Inferior parietal cortex (tissue), 1 donor: ENCODE data around the gene GTPBP2.

ENCODE experiments used
- DNase-seq: peaks from one replicate; pipeline ENCODE4 v3.0.0-alpha.2; 2016; ENCODE audit errors: extremely low spot score

GTPBP2 gene

DNA sequence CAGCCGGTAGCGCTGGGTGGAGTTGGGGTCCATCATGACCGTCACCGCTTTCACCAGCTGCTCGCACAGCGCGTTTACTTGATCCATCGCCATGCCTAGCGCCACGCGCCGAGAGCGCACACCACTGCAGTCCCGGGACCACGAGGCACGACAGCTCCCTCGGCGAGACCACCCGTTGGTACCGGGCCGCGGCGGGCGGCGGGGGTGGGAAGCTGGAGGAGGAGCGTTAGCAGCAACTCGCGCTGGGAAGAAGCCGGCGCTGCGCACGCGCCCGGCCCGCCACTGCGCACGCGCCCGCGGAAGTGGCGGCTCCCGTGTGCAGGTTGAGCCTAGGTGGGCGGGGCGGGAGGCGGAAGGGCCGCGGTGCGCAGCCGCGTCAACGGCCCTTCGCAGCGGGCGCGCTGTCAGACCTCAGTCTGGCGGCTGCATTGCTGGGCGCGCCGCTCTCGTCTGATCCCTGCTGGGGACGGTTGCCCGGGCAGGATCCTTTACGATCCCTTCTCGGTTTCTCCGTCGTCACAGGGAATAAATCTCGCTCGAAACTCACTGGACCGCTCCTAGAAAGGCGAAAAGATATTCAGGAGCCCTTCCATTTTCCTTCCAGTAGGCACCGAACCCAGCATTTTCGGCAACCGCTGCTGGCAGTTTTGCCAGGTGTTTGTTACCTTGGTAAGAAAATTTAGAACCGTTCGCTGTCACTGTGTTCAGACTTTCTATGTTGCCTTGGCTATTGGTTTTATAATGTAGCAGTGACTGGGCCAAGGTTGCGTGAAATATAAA, 53.1 kb downstream of the GTPBP2 start, which contains the start of the genes POLH and XPO5:
Gene POLH, plus strand, starts transcription at position 414 of the 780 bp plus-strand sequence. CDS start 6,135 bp downstream, outside the sequence.
Gene XPO5, minus strand, starts transcription at position 267 of the 780 bp plus-strand sequence. Its CDS starts 174 bp downstream, at position 93.
- DNase-seq = peak; percentile 91

DNA sequence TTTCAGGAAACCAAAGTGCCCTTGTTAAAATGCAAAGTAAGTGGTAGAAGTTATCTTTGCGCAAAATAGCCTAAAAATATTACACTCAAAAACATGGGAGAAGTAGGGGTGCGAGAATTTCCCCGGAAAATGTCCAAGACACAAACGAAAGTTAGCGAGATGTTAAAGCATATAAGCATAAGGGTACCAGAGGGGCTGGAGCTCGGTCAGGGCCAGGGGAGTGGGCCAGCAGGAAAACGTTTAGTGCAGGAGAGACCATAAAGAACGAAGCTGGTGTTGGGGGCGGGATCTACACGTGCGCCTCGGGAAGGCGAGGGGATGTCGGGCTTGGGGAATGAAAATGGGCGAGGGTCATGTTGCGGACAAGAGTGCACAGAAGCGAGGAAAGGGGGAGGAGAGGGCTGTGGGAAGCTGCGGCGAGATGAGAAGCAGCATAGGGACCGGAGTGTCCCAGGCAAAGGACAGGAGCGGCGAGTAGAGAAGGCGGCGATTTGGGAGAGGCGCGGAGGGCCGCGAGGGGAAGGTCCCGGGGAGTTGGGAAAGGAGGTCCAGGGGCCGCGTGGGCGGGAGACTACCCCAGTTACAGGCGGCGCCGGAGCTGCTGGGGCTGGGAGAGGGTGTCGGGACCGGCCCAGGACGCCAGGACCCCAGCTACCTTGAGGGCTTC, 53.8 kb downstream of the GTPBP2 start:
- no peak for DNase-seq

DNA sequence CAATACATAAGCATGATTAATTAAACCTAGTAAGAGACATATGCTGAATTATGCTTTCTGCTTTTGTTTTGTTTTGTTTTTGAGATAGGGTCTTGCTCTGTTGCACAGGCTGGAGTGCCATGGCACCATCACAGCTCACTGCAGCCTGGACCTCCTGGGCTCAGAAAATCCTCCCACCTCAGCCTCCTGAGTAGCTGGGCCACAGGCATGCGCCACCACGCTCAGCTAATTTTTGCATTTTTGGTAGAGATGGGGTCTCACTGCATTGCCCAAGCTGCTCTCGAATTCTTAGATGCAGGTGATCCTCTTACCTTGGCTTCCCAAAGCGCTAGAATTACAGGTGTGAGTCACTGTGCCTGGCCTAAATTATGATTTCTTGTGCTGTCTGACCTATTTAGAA, 57.0 kb downstream of the GTPBP2 start:
- no peak for DNase-seq

DNA sequence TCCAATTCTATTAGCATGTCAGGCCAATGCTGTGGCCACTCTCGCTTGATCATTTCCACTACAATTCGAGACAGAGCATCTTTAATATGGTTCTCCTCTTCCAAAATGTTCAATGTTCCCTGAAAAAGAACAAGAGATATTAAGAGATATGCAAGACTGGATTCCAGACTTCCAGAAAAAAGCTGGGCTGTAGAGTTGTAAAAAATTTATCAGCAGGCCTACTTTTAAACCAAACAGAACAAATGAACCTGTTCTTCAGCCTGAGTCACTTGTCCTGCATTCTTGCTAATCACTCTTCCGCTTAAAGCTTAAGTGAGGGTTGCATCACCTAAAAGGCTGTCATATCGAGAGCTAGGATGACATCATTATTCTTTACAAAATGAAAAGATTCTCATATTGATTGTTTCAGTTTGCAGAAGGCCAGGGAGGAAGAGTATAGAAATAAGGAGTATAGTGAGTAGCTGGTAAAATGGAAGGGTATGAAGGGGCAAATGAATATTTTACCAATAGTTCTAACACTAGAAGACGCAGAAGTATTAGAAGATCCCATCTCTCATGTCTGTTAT, 58.1 kb downstream of the GTPBP2 start:
- no peak for DNase-seq
